Liver (tissue), 9 donors: ENCODE measurements around the gene SLC38A4. TPM values are rescaled to one million over a fixed set of nuclear protein-coding genes. Genes with fewer than 3 reads are reported as not detected.

ENCODE experiments used
- DNase-seq: peaks from one replicate; pipeline ENCODE4 v3.0.0-alpha.2; 2017; ENCODE audit warnings: low spot score
- H3K27ac ChIP-seq, 2 donors: one replicate each; pipeline ENCODE4 v1.7.0; 2013; ENCODE audit warnings: inconsistent platforms in 2 of 2, low read length in 2 of 2, control low read depth in 1 of 2, low read depth in 1 of 2, mild to moderate bottlenecking in 1 of 2
- H3K27me3 ChIP-seq, 4 donors: one replicate each; pipeline versions ENCODE4 v1.6.1 to v1.7.0; 2013; ENCODE audit warnings: low read length in 3 of 4, inconsistent platforms in 1 of 4, mild to moderate bottlenecking in 1 of 4, moderate library complexity in 1 of 4; ENCODE audit not compliant: control insufficient read depth in 4 of 4, insufficient read depth in 4 of 4
- H3K36me3 ChIP-seq, 4 donors: one replicate each; pipeline versions ENCODE4 v1.6.1 to v1.7.0; 2013; ENCODE audit warnings: low read length in 3 of 4, mild to moderate bottlenecking in 3 of 4, low read depth in 1 of 4, moderate library complexity in 1 of 4; ENCODE audit not compliant: control insufficient read depth in 4 of 4, insufficient read depth in 3 of 4
- H3K4me1 ChIP-seq, 4 donors: one replicate each; pipeline versions ENCODE4 v1.6.1 to v1.7.0; 2013; ENCODE audit warnings: low read length in 3 of 4, mild to moderate bottlenecking in 3 of 4, moderate library complexity in 1 of 4; ENCODE audit not compliant: control insufficient read depth in 4 of 4, insufficient read depth in 4 of 4
- H3K4me3 ChIP-seq, 3 donors: one replicate each; pipeline versions ENCODE4 v1.6.1 to v1.7.0; 2013; ENCODE audit warnings: low read length in 3 of 3, control low read depth in 1 of 3, low read depth in 1 of 3, mild to moderate bottlenecking in 1 of 3
- H3K9ac ChIP-seq, 2 donors: one replicate each; pipeline ENCODE4 v1.7.0; 2013; ENCODE audit warnings: low read length in 2 of 2, mild to moderate bottlenecking in 2 of 2, moderate library complexity in 2 of 2, control low read depth in 1 of 2, low read depth in 1 of 2
- H3K9me3 ChIP-seq, 4 donors: one replicate each; pipeline versions ENCODE4 v1.6.1 to v1.7.0; 2013; ENCODE audit warnings: low read length in 3 of 4; ENCODE audit not compliant: control insufficient read depth in 4 of 4
- EGR1 ChIP-seq, 2 donors: IDR thresholded peaks; 2 replicates each; pipeline ENCODE4 v1.6.1; 2016 to 2018; ENCODE audit warnings: antibody characterized with exemption in 2 of 2, low read depth in 2 of 2
- FOXA1 ChIP-seq: IDR thresholded peaks from 2 replicates; pipeline ENCODE4 v1.6.1; 2016; ENCODE audit warnings: antibody characterized with exemption
- FOXA2 ChIP-seq: IDR thresholded peaks from 2 replicates; pipeline ENCODE4 v1.6.1; 2016; ENCODE audit warnings: antibody characterized with exemption
- HNF4G ChIP-seq: IDR thresholded peaks from 2 replicates; pipeline ENCODE4 v1.6.1; 2016; ENCODE audit warnings: antibody characterized with exemption
- JUND ChIP-seq, 2 donors: IDR thresholded peaks; 2 replicates each; pipeline ENCODE4 v1.6.1; 2016; ENCODE audit warnings: antibody characterized with exemption in 2 of 2
- RAD21 ChIP-seq, 2 donors: IDR thresholded peaks; 2 replicates each; pipeline ENCODE4 v1.6.1; 2016; ENCODE audit warnings: antibody characterized with exemption in 2 of 2, mild to moderate bottlenecking in 2 of 2
- RXRA ChIP-seq, 2 donors: IDR thresholded peaks; 2 replicates each; pipeline ENCODE4 v1.6.1; 2017 to 2018; ENCODE audit warnings: antibody characterized with exemption in 2 of 2, mild to moderate bottlenecking in 1 of 2
- SP1 ChIP-seq: IDR thresholded peaks from 2 replicates; pipeline ENCODE4 v1.6.1; 2018; ENCODE audit warnings: antibody characterized with exemption, mild to moderate bottlenecking
- TAF1 ChIP-seq: conservative IDR thresholded peaks from 2 replicates; pipeline ENCODE4 v1.6.1; 2016; ENCODE audit warnings: antibody characterized with exemption, mild to moderate bottlenecking
- YY1 ChIP-seq: IDR thresholded peaks from 2 replicates; pipeline ENCODE4 v1.6.1; 2016; ENCODE audit warnings: antibody characterized with exemption, mild to moderate bottlenecking
- WGBS: extraction: QIAGEN DNeasy Blood & Tissue Kit; methylation state at CpG from one replicate; pipeline ENCODE4 v1.1.7; 2013; 5-methylcytosine and 5-hydroxymethylcytosine counted together
- polyA plus RNA-seq, 2 donors: library from polyadenylated mRNA; stranded (reverse) in 1 of 2; unstranded in 1 of 2; fragments of 200-250 nt in 1 of 2; fragments of >200 nt in 1 of 2; fragmentation: Nextera tagmentation in 1 of 2; extraction: Ambion mirVana in 1 of 2; gene quantifications; one replicate each; pipeline versions ENCODE4 v1.2.1 to v1.2.3, GENCODE V29; 2013 to 2015
- total RNA-seq, 2 donors: library from RNA; depleted of rRNA; stranded (reverse); fragments of >200 nt; gene quantifications; one replicate each; pipeline ENCODE4 v1.2.3, GENCODE V29; 2014
- TF ChIP-seq, protein P1 (sequence below): IDR thresholded peaks from 2 replicates; pipeline ENCODE4 v1.6.1; 2016; ENCODE audit warnings: antibody characterized with exemption
- TF ChIP-seq, protein P2 (sequence below): IDR thresholded peaks from 2 replicates; pipeline ENCODE4 v1.6.1; 2016; ENCODE audit warnings: antibody characterized with exemption
- TF ChIP-seq, protein P3 (sequence below): IDR thresholded peaks from 2 replicates; pipeline ENCODE4 v1.6.1; 2016; ENCODE audit warnings: antibody characterized with exemption, mild to moderate bottlenecking
- TF ChIP-seq, protein P4 (sequence below): fragments of 150-350 bp; IDR thresholded peaks from 2 replicates; pipeline ENCODE4 v1.5.1; 2017; ENCODE audit warnings: improper control_type of control experiment, low read depth, low read length; ENCODE audit not compliant: missing input control
- donor health status: healthy.
- donor health status: healthy.
- donor health status: healthy.
- donor health status: healthy.
- donor health status: healthy.

The SLC38A4 gene
- total and polyA plus RNA-seq, 4 donors = 92.0 to 389 (median 169) TPM

DNA sequence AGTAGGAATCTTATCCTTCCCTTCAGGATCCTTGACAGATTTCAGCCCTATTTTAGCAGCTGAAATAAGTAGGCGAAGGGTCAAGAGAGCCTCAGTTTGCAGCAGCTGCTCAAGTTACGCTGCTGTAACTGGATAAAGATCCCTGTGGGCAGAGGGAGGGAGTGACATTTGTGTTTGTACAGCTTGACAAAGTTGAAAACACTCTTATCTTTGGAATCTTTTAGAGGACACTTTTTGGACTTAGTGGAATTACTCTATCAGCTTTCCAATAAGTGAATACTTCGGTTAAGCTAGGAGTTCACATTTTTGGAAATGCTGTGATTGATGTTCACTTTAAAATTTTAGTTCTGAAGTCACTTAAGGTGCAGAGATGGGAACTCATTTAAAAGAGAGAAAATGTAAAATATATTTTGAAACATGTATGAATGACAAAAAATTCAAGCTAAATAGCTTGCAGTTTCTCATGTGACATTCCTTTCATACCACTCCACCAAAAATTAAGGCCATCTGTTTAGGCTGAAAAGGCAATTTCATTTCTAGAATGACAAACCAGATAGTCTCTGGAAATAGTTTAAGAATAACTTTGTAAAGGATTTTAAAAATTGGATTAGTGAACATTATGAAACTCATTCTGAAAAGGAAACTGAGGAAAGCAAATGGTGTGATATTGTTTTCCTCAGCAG is 55.2 kb downstream of the SLC38A4 start (continued):
- TF ChIP-seq, protein P1, sequence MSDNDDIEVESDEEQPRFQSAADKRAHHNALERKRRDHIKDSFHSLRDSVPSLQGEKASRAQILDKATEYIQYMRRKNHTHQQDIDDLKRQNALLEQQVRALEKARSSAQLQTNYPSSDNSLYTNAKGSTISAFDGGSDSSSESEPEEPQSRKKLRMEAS = peak; percentile 26
- TF ChIP-seq SP1 = peak; percentile 72
- TF ChIP-seq, protein P2, sequence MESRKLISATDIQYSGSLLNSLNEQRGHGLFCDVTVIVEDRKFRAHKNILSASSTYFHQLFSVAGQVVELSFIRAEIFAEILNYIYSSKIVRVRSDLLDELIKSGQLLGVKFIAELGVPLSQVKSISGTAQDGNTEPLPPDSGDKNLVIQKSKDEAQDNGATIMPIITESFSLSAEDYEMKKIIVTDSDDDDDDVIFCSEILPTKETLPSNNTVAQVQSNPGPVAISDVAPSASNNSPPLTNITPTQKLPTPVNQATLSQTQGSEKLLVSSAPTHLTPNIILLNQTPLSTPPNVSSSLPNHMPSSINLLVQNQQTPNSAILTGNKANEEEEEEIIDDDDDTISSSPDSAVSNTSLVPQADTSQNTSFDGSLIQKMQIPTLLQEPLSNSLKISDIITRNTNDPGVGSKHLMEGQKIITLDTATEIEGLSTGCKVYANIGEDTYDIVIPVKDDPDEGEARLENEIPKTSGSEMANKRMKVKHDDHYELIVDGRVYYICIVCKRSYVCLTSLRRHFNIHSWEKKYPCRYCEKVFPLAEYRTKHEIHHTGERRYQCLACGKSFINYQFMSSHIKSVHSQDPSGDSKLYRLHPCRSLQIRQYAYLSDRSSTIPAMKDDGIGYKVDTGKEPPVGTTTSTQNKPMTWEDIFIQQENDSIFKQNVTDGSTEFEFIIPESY = peak; percentile 17
- peak; percentile 47 for TF ChIP-seq RAD21 (IDR thresholded peaks at IDR 0.05)
- TF ChIP-seq RXRA (IDR thresholded peaks at IDR 0.05) = peak; percentile 80 to 86

DNA sequence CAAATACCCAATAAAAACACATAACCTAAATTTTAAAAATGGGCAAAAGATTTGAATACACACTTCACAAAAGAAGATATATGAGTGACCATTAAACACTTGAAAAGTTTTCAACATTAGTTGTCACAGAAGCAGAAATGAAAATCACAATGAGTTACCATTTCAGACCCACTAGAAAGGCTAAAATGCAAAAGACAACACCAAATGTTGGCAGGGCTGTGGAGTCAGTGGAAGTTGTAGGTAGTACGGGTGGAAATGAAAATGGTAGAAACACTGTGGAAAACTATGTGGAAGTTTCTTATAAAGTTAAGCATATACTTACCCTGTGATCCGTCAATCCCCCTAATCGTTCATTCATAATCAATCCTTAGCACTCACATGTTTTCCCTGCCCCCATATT is 61.8 kb downstream of the SLC38A4 start:
- Histone ChIP-seq H3K4me1 (no peaks in the 10 kb centered on the region), H3K9me3 (no peaks in the 10 kb centered on the region), H3K36me3 (peaks cover 3 to 30% (median 22%) of the 10 kb centered on the region in 4 donors), H3K27me3 (no peaks in the 10 kb centered on the region), H3K27ac (no peak overlapping the region), H3K4me3 (no peak overlapping the region), H3K9ac (no peak overlapping the region)
- no peak for TF ChIP-seq FOXA2
- TF ChIP-seq JUND (IDR thresholded peaks at IDR 0.05) = no peak
- no peak for TF ChIP-seq EGR1 (IDR thresholded peaks at IDR 0.05; ENCODE audit: low read depth in 2 of 2)
- TF ChIP-seq, protein P3, sequence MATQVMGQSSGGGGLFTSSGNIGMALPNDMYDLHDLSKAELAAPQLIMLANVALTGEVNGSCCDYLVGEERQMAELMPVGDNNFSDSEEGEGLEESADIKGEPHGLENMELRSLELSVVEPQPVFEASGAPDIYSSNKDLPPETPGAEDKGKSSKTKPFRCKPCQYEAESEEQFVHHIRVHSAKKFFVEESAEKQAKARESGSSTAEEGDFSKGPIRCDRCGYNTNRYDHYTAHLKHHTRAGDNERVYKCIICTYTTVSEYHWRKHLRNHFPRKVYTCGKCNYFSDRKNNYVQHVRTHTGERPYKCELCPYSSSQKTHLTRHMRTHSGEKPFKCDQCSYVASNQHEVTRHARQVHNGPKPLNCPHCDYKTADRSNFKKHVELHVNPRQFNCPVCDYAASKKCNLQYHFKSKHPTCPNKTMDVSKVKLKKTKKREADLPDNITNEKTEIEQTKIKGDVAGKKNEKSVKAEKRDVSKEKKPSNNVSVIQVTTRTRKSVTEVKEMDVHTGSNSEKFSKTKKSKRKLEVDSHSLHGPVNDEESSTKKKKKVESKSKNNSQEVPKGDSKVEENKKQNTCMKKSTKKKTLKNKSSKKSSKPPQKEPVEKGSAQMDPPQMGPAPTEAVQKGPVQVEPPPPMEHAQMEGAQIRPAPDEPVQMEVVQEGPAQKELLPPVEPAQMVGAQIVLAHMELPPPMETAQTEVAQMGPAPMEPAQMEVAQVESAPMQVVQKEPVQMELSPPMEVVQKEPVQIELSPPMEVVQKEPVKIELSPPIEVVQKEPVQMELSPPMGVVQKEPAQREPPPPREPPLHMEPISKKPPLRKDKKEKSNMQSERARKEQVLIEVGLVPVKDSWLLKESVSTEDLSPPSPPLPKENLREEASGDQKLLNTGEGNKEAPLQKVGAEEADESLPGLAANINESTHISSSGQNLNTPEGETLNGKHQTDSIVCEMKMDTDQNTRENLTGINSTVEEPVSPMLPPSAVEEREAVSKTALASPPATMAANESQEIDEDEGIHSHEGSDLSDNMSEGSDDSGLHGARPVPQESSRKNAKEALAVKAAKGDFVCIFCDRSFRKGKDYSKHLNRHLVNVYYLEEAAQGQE = no peak
- no peak for TF ChIP-seq YY1
- DNase-seq = no peak
- WGBS = 53% methylated on average over 3 of the region's 3 CpGs

DNA sequence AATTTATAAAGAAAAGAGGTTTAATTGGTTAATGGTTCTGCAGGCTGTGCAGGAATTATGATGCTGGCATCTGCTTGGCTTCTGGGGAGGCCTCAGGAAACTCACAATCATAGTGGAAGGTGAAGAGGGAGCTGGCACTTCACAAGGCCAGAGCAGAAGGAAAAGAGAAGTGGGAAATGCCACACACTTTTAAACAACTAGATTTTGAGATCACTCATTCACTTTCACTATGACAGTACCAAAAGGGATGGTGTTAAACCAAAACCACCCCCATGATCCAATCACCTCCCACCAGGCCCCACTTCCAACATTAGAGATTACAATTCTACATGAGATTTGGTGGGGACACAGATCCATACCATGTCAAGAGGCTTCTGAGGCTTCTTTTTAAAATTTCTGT is 62.6 kb downstream of the SLC38A4 start:
- Histone ChIP-seq H3K4me1 (no peaks in the 10 kb centered on the region), H3K27ac (no peak overlapping the region), H3K36me3 (peaks cover 3 to 23% (median 15%) of the 10 kb centered on the region in 4 donors), H3K9me3 (no peaks in the 10 kb centered on the region), H3K27me3 (no peaks in the 10 kb centered on the region), H3K4me3 (no peak overlapping the region), H3K9ac (no peak overlapping the region)
- TF ChIP-seq FOXA1 (no peak), HNF4G (no peak), RAD21 (IDR thresholded peaks at IDR 0.05) (no peak), JUND (IDR thresholded peaks at IDR 0.05) (no peak), TAF1 (no peak), FOXA2 (no peak)
- TF ChIP-seq, protein P2 = no peak
- TF ChIP-seq, protein P3 = no peak
- TF ChIP-seq, protein P1 = no peak
- TF ChIP-seq, protein P4, sequence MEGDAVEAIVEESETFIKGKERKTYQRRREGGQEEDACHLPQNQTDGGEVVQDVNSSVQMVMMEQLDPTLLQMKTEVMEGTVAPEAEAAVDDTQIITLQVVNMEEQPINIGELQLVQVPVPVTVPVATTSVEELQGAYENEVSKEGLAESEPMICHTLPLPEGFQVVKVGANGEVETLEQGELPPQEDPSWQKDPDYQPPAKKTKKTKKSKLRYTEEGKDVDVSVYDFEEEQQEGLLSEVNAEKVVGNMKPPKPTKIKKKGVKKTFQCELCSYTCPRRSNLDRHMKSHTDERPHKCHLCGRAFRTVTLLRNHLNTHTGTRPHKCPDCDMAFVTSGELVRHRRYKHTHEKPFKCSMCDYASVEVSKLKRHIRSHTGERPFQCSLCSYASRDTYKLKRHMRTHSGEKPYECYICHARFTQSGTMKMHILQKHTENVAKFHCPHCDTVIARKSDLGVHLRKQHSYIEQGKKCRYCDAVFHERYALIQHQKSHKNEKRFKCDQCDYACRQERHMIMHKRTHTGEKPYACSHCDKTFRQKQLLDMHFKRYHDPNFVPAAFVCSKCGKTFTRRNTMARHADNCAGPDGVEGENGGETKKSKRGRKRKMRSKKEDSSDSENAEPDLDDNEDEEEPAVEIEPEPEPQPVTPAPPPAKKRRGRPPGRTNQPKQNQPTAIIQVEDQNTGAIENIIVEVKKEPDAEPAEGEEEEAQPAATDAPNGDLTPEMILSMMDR = no peak
- DNase-seq = no peak
